ENCODE results near the gene GRID1.

DNA sequence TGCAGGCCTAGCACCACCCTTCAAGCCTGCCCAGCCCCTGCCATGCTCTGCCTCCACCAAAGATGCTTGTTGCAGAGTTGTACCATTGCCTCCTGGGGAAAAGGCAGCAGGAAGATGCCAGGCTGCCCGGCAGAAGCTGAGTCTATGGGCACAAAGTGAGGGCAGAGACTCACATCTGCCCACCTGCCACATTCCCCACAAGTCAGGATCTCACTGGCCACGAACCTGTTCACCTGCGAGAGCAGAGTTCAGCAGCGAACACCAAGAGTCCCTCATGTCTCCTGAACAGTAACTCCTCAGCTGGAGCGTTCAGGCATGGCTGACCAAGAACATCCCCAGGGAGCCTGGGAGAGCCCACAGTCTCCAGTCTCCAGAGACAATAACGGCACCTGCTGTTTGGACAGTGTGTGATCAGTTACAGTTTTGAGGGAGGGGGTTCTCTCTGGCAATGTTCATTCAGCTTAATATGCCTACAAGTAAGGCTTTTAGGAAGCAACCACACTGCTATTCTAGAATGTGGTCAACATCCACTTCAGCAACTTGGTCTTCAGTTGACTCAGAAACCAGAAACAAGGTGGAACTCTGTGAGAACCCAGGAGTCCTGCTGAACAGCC, 78.5 kb downstream of the GRID1 start:
- TF ChIP-seq POLR2A (IDR thresholded peaks at IDR 0.05): no peak
- TF ChIP-seq, protein P1, sequence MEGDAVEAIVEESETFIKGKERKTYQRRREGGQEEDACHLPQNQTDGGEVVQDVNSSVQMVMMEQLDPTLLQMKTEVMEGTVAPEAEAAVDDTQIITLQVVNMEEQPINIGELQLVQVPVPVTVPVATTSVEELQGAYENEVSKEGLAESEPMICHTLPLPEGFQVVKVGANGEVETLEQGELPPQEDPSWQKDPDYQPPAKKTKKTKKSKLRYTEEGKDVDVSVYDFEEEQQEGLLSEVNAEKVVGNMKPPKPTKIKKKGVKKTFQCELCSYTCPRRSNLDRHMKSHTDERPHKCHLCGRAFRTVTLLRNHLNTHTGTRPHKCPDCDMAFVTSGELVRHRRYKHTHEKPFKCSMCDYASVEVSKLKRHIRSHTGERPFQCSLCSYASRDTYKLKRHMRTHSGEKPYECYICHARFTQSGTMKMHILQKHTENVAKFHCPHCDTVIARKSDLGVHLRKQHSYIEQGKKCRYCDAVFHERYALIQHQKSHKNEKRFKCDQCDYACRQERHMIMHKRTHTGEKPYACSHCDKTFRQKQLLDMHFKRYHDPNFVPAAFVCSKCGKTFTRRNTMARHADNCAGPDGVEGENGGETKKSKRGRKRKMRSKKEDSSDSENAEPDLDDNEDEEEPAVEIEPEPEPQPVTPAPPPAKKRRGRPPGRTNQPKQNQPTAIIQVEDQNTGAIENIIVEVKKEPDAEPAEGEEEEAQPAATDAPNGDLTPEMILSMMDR (IDR thresholded peaks at IDR 0.05): no peak
- no peak for TF ChIP-seq POLR2AphosphoS5 (IDR thresholded peaks at IDR 0.05)
